ENCODE data around the gene ABHD17A. TPM values are rescaled to one million over a fixed set of nuclear protein-coding genes. Genes with fewer than 3 reads are reported as not detected.
A peak's percentile ranks its signal among the peaks of the same experiment; 100 is the strongest.

Gene ABHD17A
- total and polyA plus RNA-seq, 4 donors, result 68.8 to 110 (median 91.0) TPM

DNA sequence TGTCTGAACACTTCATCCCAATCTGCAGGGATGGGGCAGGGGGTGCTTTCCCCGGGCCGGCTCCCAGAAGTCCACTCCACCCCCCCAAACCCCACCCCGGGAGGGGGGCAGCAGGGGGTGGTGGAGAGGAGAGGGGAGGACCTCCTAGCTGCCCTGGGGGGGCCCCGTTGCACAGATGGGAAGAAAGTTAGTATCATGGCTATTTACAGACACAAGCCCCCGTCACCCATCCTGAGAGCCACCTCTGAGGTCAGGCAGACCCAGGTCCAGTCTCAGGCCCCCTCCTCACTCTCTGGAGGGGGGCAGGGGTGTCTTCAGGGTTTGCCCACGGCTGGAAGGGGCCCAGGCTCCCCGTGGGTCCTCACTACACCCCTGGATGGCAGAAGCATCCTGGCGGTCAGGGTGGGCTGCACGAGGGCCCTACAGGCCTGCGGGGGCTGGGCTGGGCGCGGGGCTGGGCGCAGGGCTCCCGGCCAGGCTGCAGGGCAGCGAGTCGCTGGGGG lies 31.2 kb downstream of the ABHD17A start:
- Histone ChIP-seq H3K27me3 (ENCODE audit: control insufficient read depth in 3 of 3, insufficient read depth in 3 of 3, low read length in 2 of 3) (no peaks in the 10 kb centered on the region), H3K4me3 (no peak overlapping the region), H3K27ac (ENCODE audit: low read depth in 1 of 2, low read length in 1 of 2) (peak overlapping the region in 1 of 2 donors; percentile 88), H3K9me3 (ENCODE audit: control insufficient read depth in 4 of 4, insufficient read depth in 3 of 4, low read length in 3 of 4) (no peaks in the 10 kb centered on the region), H3K36me3 (ENCODE audit: control insufficient read depth in 4 of 4, insufficient read depth in 4 of 4, low read length in 4 of 4) (peaks cover 0 to 6% (median 0%) of the 10 kb centered on the region in 4 donors), H3K9ac (ENCODE audit: insufficient read depth in 1 of 2, low read length in 2 of 2) (no peak overlapping the region), H3K4me1 (ENCODE audit: control insufficient read depth in 5 of 5, insufficient read depth in 5 of 5, low read length in 5 of 5) (peaks cover 0 to 58% (median 41%) of the 10 kb centered on the region in 5 donors)
- DNase-seq (no peak), ATAC-seq (ENCODE audit: insufficient read depth, low FRiP score) (no peak)
- WGBS, 2 donors, result 69 to 76% methylated on average over 13 to 16 of the region's 16 CpGs
- TF ChIP-seq, protein P1, sequence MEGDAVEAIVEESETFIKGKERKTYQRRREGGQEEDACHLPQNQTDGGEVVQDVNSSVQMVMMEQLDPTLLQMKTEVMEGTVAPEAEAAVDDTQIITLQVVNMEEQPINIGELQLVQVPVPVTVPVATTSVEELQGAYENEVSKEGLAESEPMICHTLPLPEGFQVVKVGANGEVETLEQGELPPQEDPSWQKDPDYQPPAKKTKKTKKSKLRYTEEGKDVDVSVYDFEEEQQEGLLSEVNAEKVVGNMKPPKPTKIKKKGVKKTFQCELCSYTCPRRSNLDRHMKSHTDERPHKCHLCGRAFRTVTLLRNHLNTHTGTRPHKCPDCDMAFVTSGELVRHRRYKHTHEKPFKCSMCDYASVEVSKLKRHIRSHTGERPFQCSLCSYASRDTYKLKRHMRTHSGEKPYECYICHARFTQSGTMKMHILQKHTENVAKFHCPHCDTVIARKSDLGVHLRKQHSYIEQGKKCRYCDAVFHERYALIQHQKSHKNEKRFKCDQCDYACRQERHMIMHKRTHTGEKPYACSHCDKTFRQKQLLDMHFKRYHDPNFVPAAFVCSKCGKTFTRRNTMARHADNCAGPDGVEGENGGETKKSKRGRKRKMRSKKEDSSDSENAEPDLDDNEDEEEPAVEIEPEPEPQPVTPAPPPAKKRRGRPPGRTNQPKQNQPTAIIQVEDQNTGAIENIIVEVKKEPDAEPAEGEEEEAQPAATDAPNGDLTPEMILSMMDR (IDR thresholded peaks at IDR 0.05; ENCODE audit: control extremely low read depth, extremely low read depth), result no peak

DNA sequence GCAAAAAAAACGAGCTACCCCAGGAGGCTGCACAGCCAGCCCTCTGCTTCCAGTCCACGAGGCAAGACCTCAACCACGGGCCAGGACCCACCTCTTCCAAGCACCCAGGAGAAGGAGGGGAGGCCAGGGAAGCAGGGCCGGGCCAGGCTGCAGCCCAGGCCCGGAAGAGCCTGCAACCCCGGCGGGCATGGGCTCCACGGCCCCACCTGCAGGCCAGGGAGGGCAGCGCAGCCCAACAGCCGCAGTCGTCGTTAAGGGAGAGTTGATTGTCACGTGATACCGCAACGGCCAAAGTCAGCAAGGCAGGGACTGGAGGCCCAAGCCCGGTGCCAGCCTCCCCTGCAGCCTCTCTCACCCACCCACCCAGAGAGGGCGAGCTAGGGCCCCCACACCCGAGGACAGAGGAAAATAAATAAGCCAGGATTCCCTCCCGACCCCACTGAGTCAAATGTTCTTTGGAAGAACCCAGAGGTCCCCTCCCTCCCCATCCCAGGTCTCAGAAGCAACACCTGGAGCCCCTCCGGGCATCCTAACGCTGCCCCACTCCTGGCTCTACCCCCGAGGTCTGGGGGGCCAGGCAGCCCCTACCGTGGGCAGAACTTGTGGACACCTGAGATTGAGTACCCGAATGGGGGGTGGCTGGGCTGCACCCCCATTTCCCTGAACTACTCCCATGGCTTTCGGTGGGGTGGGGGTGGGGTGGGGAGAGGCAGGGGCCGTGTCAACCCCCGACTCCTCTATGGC lies 31.8 kb downstream of the ABHD17A start:
- DNase-seq (peak in 2 of 3 donors; percentile 57 to 71), ATAC-seq (ENCODE audit: insufficient read depth, low FRiP score) (peak; percentile 34)
- TF ChIP-seq, protein P1 (IDR thresholded peaks at IDR 0.05; ENCODE audit: control extremely low read depth, extremely low read depth), result peak; percentile 73
- Histone ChIP-seq H3K9ac (ENCODE audit: insufficient read depth in 1 of 2, low read length in 2 of 2) (no peak overlapping the region), H3K4me1 (ENCODE audit: control insufficient read depth in 5 of 5, insufficient read depth in 5 of 5, low read length in 5 of 5) (peaks cover 0 to 57% (median 37%) of the 10 kb centered on the region in 5 donors), H3K27ac (ENCODE audit: low read depth in 1 of 2, low read length in 1 of 2) (no peak overlapping the region), H3K27me3 (ENCODE audit: control insufficient read depth in 3 of 3, insufficient read depth in 3 of 3, low read length in 2 of 3) (no peaks in the 10 kb centered on the region), H3K36me3 (ENCODE audit: control insufficient read depth in 4 of 4, insufficient read depth in 4 of 4, low read length in 4 of 4) (peaks cover 0 to 6% (median 0%) of the 10 kb centered on the region in 4 donors), H3K9me3 (ENCODE audit: control insufficient read depth in 4 of 4, insufficient read depth in 3 of 4, low read length in 3 of 4) (no peaks in the 10 kb centered on the region), H3K4me3 (no peak overlapping the region)
- 33 to 34% methylated on average over 26 to 27 of the region's 27 CpGs for WGBS, 2 donors

DNA sequence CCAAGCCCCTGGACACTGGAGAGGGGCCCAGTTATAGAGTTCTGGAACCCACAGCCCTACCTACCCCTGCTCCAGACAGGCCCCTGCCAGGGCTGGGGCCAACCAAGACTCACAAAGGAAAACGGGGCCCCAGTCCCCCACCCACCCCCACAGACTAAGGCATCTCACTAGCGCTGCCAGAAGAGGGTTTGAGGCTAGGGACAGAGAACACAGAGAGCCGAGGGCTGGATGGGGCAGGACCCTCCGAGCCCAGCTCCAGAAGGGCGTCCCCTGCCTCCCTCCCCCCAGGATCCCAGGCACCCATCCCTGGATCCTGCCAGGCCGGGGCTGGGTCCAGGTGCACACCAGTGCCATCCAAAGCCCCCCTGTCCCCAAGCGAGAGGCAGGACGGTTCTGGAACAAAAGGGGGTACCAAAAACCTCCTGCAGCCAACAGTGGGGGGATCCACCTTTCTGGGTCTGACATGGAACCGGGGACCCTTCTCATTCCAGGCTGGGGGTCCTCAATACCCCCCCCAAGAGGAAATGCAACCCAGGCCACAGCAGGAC lies 32.6 kb downstream of the ABHD17A start:
- H3K9ac ChIP-seq (ENCODE audit: insufficient read depth in 1 of 2, low read length in 2 of 2), result no peak overlapping the region
- WGBS, 2 donors, result 64 to 71% methylated on average over 9 of the region's 9 CpGs
- ATAC-seq (ENCODE audit: insufficient read depth, low FRiP score) (no peak), DNase-seq (no peak)
- peaks cover 0 to 6% (median 0%) of the 10 kb centered on the region in 4 donors for H3K36me3 ChIP-seq (ENCODE audit: control insufficient read depth in 4 of 4, insufficient read depth in 4 of 4, low read length in 4 of 4)
- peaks cover 0 to 52% (median 35%) of the 10 kb centered on the region in 5 donors for H3K4me1 ChIP-seq (ENCODE audit: control insufficient read depth in 5 of 5, insufficient read depth in 5 of 5, low read length in 5 of 5)
- H3K27me3 ChIP-seq (ENCODE audit: control insufficient read depth in 3 of 3, insufficient read depth in 3 of 3, low read length in 2 of 3), result no peaks in the 10 kb centered on the region
- H3K4me3 ChIP-seq, result no peak overlapping the region
- H3K9me3 ChIP-seq (ENCODE audit: control insufficient read depth in 4 of 4, insufficient read depth in 3 of 4, low read length in 3 of 4), result no peaks in the 10 kb centered on the region
- no peak overlapping the region for H3K27ac ChIP-seq (ENCODE audit: low read depth in 1 of 2, low read length in 1 of 2)
- TF ChIP-seq, protein P1 (IDR thresholded peaks at IDR 0.05; ENCODE audit: control extremely low read depth, extremely low read depth), result no peak

Measured in lung (tissue), 12 donors.